ENCODE measurements around the gene CAMK1D.

CAMK1D gene

GRCh38 chr10:12825260-12825849 lies 476.0 kb downstream of the CAMK1D start:
- H3K36me3 ChIP-seq (ENCODE audit: control insufficient read depth, insufficient read depth, low read length), result no peaks in the 10 kb centered on the region
- H3K4me3 ChIP-seq (ENCODE audit: insufficient read depth, low read depth, low read length), result no peak overlapping the region
- no peak overlapping the region for H3K27ac ChIP-seq (ENCODE audit: insufficient read depth, low read depth, low read length, poor library complexity, severe bottlenecking)
- no peaks in the 10 kb centered on the region for H3K4me1 ChIP-seq (ENCODE audit: control insufficient read depth, insufficient read depth, low read length)
- H3K27me3 ChIP-seq (ENCODE audit: control insufficient read depth, insufficient read depth, low read length, poor library complexity, severe bottlenecking), result no peaks in the 10 kb centered on the region
- H3K9me3 ChIP-seq (ENCODE audit: control insufficient read depth, low read length), result no peaks in the 10 kb centered on the region
- WGBS, 2 experiments, result 89 to 91% methylated on average over 12 of the region's 12 CpGs

- WGBS, 2 experiments, result 79% methylated on average over 6 of the region's 6 CpGs
- Histone ChIP-seq H3K4me1 (ENCODE audit: control insufficient read depth, insufficient read depth, low read length) (no peaks in the 10 kb centered on the region), H3K36me3 (ENCODE audit: control insufficient read depth, insufficient read depth, low read length) (no peaks in the 10 kb centered on the region), H3K9me3 (ENCODE audit: control insufficient read depth, low read length) (no peaks in the 10 kb centered on the region), H3K27ac (ENCODE audit: insufficient read depth, low read depth, low read length, poor library complexity, severe bottlenecking) (no peak overlapping the region), H3K4me3 (ENCODE audit: insufficient read depth, low read depth, low read length) (no peak overlapping the region), H3K27me3 (ENCODE audit: control insufficient read depth, insufficient read depth, low read length, poor library complexity, severe bottlenecking) (no peaks in the 10 kb centered on the region)
Observed at GRCh38 chr10:12826800-12827372, 477.5 kb downstream of the CAMK1D start.

GRCh38 chr10:12828736-12829135 lies 479.4 kb downstream of the CAMK1D start:
- H3K9me3 ChIP-seq (ENCODE audit: control insufficient read depth, low read length), result no peaks in the 10 kb centered on the region
- H3K27me3 ChIP-seq (ENCODE audit: control insufficient read depth, insufficient read depth, low read length, poor library complexity, severe bottlenecking), result no peaks in the 10 kb centered on the region
- H3K4me1 ChIP-seq (ENCODE audit: control insufficient read depth, insufficient read depth, low read length), result no peaks in the 10 kb centered on the region
- no peak overlapping the region for H3K4me3 ChIP-seq (ENCODE audit: insufficient read depth, low read depth, low read length)
- H3K36me3 ChIP-seq (ENCODE audit: control insufficient read depth, insufficient read depth, low read length), result no peaks in the 10 kb centered on the region
- no peak overlapping the region for H3K27ac ChIP-seq (ENCODE audit: insufficient read depth, low read depth, low read length, poor library complexity, severe bottlenecking)
- WGBS, 2 experiments, result 96 to 97% methylated on average over 16 of the region's 16 CpGs

GRCh38 chr10:12829831-12830390 lies 480.6 kb downstream of the CAMK1D start:
- H3K4me3 ChIP-seq (ENCODE audit: insufficient read depth, low read depth, low read length), result no peak overlapping the region
- no peaks in the 10 kb centered on the region for H3K27me3 ChIP-seq (ENCODE audit: control insufficient read depth, insufficient read depth, low read length, poor library complexity, severe bottlenecking)
- WGBS, 2 experiments, result 83 to 89% methylated on average over 5 to 6 of the region's 6 CpGs
- H3K4me1 ChIP-seq (ENCODE audit: control insufficient read depth, insufficient read depth, low read length), result no peaks in the 10 kb centered on the region
- H3K27ac ChIP-seq (ENCODE audit: insufficient read depth, low read depth, low read length, poor library complexity, severe bottlenecking), result no peak overlapping the region
- no peaks in the 10 kb centered on the region for H3K9me3 ChIP-seq (ENCODE audit: control insufficient read depth, low read length)
- no peaks in the 10 kb centered on the region for H3K36me3 ChIP-seq (ENCODE audit: control insufficient read depth, insufficient read depth, low read length)

- H3K4me1 ChIP-seq (ENCODE audit: control insufficient read depth, insufficient read depth, low read length), result no peaks in the 10 kb centered on the region
- H3K9me3 ChIP-seq (ENCODE audit: control insufficient read depth, low read length), result no peaks in the 10 kb centered on the region
- no peak overlapping the region for H3K4me3 ChIP-seq (ENCODE audit: insufficient read depth, low read depth, low read length)
- no peaks in the 10 kb centered on the region for H3K36me3 ChIP-seq (ENCODE audit: control insufficient read depth, insufficient read depth, low read length)
- WGBS, 2 experiments, result 92 to 94% methylated on average over 10 of the region's 10 CpGs
- H3K27ac ChIP-seq (ENCODE audit: insufficient read depth, low read depth, low read length, poor library complexity, severe bottlenecking), result no peak overlapping the region
- H3K27me3 ChIP-seq (ENCODE audit: control insufficient read depth, insufficient read depth, low read length, poor library complexity, severe bottlenecking), result no peaks in the 10 kb centered on the region
Observed at GRCh38 chr10:12832096-12832495, 482.7 kb downstream of the CAMK1D start.

- WGBS, 2 experiments, result 92 to 94% methylated on average over 11 of the region's 11 CpGs
- Histone ChIP-seq H3K4me1 (ENCODE audit: control insufficient read depth, insufficient read depth, low read length) (no peaks in the 10 kb centered on the region), H3K4me3 (ENCODE audit: insufficient read depth, low read depth, low read length) (no peak overlapping the region), H3K27me3 (ENCODE audit: control insufficient read depth, insufficient read depth, low read length, poor library complexity, severe bottlenecking) (no peaks in the 10 kb centered on the region), H3K27ac (ENCODE audit: insufficient read depth, low read depth, low read length, poor library complexity, severe bottlenecking) (no peak overlapping the region), H3K36me3 (ENCODE audit: control insufficient read depth, insufficient read depth, low read length) (no peaks in the 10 kb centered on the region), H3K9me3 (ENCODE audit: control insufficient read depth, low read length) (no peaks in the 10 kb centered on the region)
Observed at GRCh38 chr10:12833451-12833850, 484.1 kb downstream of the CAMK1D start.

- 88 to 92% methylated on average over 19 of the region's 19 CpGs for WGBS, 2 experiments
- H3K36me3 ChIP-seq (ENCODE audit: control insufficient read depth, insufficient read depth, low read length), result no peaks in the 10 kb centered on the region
- no peaks in the 10 kb centered on the region for H3K4me1 ChIP-seq (ENCODE audit: control insufficient read depth, insufficient read depth, low read length)
- H3K9me3 ChIP-seq (ENCODE audit: control insufficient read depth, low read length), result no peaks in the 10 kb centered on the region
- H3K27me3 ChIP-seq (ENCODE audit: control insufficient read depth, insufficient read depth, low read length, poor library complexity, severe bottlenecking), result no peaks in the 10 kb centered on the region
- H3K27ac ChIP-seq (ENCODE audit: insufficient read depth, low read depth, low read length, poor library complexity, severe bottlenecking), result no peak overlapping the region
- no peak overlapping the region for H3K4me3 ChIP-seq (ENCODE audit: insufficient read depth, low read depth, low read length)
Observed at GRCh38 chr10:12834116-12834665, 484.8 kb downstream of the CAMK1D start.

- Histone ChIP-seq H3K36me3 (ENCODE audit: control insufficient read depth, insufficient read depth, low read length) (no peaks in the 10 kb centered on the region), H3K4me1 (ENCODE audit: control insufficient read depth, insufficient read depth, low read length) (no peaks in the 10 kb centered on the region), H3K27ac (ENCODE audit: insufficient read depth, low read depth, low read length, poor library complexity, severe bottlenecking) (no peak overlapping the region), H3K27me3 (ENCODE audit: control insufficient read depth, insufficient read depth, low read length, poor library complexity, severe bottlenecking) (no peaks in the 10 kb centered on the region), H3K4me3 (ENCODE audit: insufficient read depth, low read depth, low read length) (no peak overlapping the region), H3K9me3 (ENCODE audit: control insufficient read depth, low read length) (no peaks in the 10 kb centered on the region)
- 82 to 84% methylated on average over 10 of the region's 10 CpGs for WGBS, 2 experiments
Observed at GRCh38 chr10:12834721-12835120, 485.4 kb downstream of the CAMK1D start.

- peaks cover 5% of the 10 kb centered on the region for H3K4me1 ChIP-seq (ENCODE audit: control insufficient read depth, insufficient read depth, low read length)
- no peaks in the 10 kb centered on the region for H3K9me3 ChIP-seq (ENCODE audit: control insufficient read depth, low read length)
- no peaks in the 10 kb centered on the region for H3K27me3 ChIP-seq (ENCODE audit: control insufficient read depth, insufficient read depth, low read length, poor library complexity, severe bottlenecking)
- H3K4me3 ChIP-seq (ENCODE audit: insufficient read depth, low read depth, low read length), result no peak overlapping the region
- WGBS, 2 experiments, result 93 to 95% methylated on average over 5 of the region's 5 CpGs
- H3K27ac ChIP-seq (ENCODE audit: insufficient read depth, low read depth, low read length, poor library complexity, severe bottlenecking), result no peak overlapping the region
- H3K36me3 ChIP-seq (ENCODE audit: control insufficient read depth, insufficient read depth, low read length), result no peaks in the 10 kb centered on the region
Observed at GRCh38 chr10:12835709-12836108, 486.4 kb downstream of the CAMK1D start.

GRCh38 chr10:12838366-12838765 lies 489.0 kb downstream of the CAMK1D start:
- H3K27ac ChIP-seq (ENCODE audit: insufficient read depth, low read depth, low read length, poor library complexity, severe bottlenecking), result no peak overlapping the region
- no peaks in the 10 kb centered on the region for H3K9me3 ChIP-seq (ENCODE audit: control insufficient read depth, low read length)
- no peaks in the 10 kb centered on the region for H3K36me3 ChIP-seq (ENCODE audit: control insufficient read depth, insufficient read depth, low read length)
- WGBS, 2 experiments, result 73 to 75% methylated on average over 9 of the region's 9 CpGs
- no peak overlapping the region for H3K4me3 ChIP-seq (ENCODE audit: insufficient read depth, low read depth, low read length)
- no peaks in the 10 kb centered on the region for H3K27me3 ChIP-seq (ENCODE audit: control insufficient read depth, insufficient read depth, low read length, poor library complexity, severe bottlenecking)
- peaks cover 5% of the 10 kb centered on the region for H3K4me1 ChIP-seq (ENCODE audit: control insufficient read depth, insufficient read depth, low read length)
